ENCODE measurements around the gene COBL. TPM values are rescaled to one million over a fixed set of nuclear protein-coding genes. Genes with fewer than 3 reads are reported as not detected.

Gene COBL
- total and polyA plus RNA-seq, 2 of the 4 experiments (the other 2 are of a cell fraction) = under 0.01 TPM; not detected in 1

- no peaks in the 10 kb centered on the region for H3K9me3 ChIP-seq (ENCODE audit: control insufficient read depth, insufficient read depth, low read length)
- ChIA-PET CTCF (no interaction called here), POLR2A (ENCODE audit: unreplicated experiment) (no interaction called here)
- H2BK20ac ChIP-seq (ENCODE audit: low read depth, low read length) = no peak overlapping the region
- no peak overlapping the region for H2AK5ac ChIP-seq (ENCODE audit: low read depth, low read length)
- 71% methylated on average over 6 of the region's 12 CpGs; no CpG with 5 or more reads in 1 of the 2 experiments for WGBS, 2 experiments (ENCODE audit: extremely low coverage in 2 of 2, insufficient read length in 1 of 2)
- H3K4me2 ChIP-seq (ENCODE audit: low read depth, low read length) = no peak overlapping the region
- H3K4me3 ChIP-seq (ENCODE audit: insufficient read depth, low read depth, low read length) = no peak overlapping the region
- H2BK5ac ChIP-seq (ENCODE audit: low read depth, low read length, poor library complexity, severe bottlenecking) = no peak overlapping the region
- no peak overlapping the region for H4K91ac ChIP-seq (ENCODE audit: insufficient read depth, low read depth, low read length)
- no peak overlapping the region for H4K5ac ChIP-seq (ENCODE audit: low read depth, low read length)
- no peaks in the 10 kb centered on the region for H3K9me1 ChIP-seq (ENCODE audit: insufficient read depth, low read length)
- H3K23ac ChIP-seq (ENCODE audit: low read depth, low read length) = no peak overlapping the region
- H3K27ac ChIP-seq (ENCODE audit: insufficient read depth, low read length) = no peak overlapping the region
- H3K36me3 ChIP-seq (ENCODE audit: control insufficient read depth, insufficient read depth, low read length) = no peaks in the 10 kb centered on the region
- no peak overlapping the region for H2BK15ac ChIP-seq (ENCODE audit: low read depth, low read length)
- no peak for DNase-seq
- no peak overlapping the region for H3K9ac ChIP-seq (ENCODE audit: low read depth, low read length)
- no TSS peak for BruUV-seq (replicated peaks)
- no peak overlapping the region for H2AK9ac ChIP-seq (replicated peaks; ENCODE audit: low read depth, low read length, poor library complexity)
- no peak for ATAC-seq (ENCODE audit: low read depth)
- H3K4ac ChIP-seq (ENCODE audit: low read depth, low read length) = no peak overlapping the region
- H3K14ac ChIP-seq (replicated peaks; ENCODE audit: low read depth, low read length) = no peak overlapping the region
- H4K20me1 ChIP-seq (ENCODE audit: insufficient read depth, low read length) = no peaks in the 10 kb centered on the region
- H3K4me1 ChIP-seq (ENCODE audit: control insufficient read depth, insufficient read depth, low read length) = no peaks in the 10 kb centered on the region
- intact Hi-C loops (cut with micrococcal nuclease) (no loop called here), in situ Hi-C loops (cut with MboI; ENCODE audit: low sequenced_read_pairs) (no loop called here), dilution Hi-C loops (cut with HindIII; ENCODE audit: low sequenced_read_pairs, unreplicated experiment) (no loop called here)
- no peak overlapping the region for H2AFZ ChIP-seq (replicated peaks; ENCODE audit: low read length, poor library complexity)
- no peaks in the 10 kb centered on the region for H3K79me1 ChIP-seq (ENCODE audit: low read depth in 1 of 2, low read length in 2 of 2)
- no peak overlapping the region for H3K18ac ChIP-seq (ENCODE audit: low read depth, low read length)
- no peak overlapping the region for H4K8ac ChIP-seq (ENCODE audit: low read depth in 2 of 2, low read length in 2 of 2)
- H3K27me3 ChIP-seq (ENCODE audit: control insufficient read depth, insufficient read depth, low read length) = no peaks in the 10 kb centered on the region
- no peak overlapping the region for H3K56ac ChIP-seq (ENCODE audit: extremely low read depth, insufficient read depth, low read length)
- no peak overlapping the region for H2BK120ac ChIP-seq (ENCODE audit: low read depth, low read length)
- TF ChIP-seq POLR2A (IDR thresholded peaks at IDR 0.05; ENCODE audit: low read depth, low read length) = no peak
- no peak for TF ChIP-seq MXI1 (IDR thresholded peaks at IDR 0.05; ENCODE audit: borderline replicate concordance, low read depth, low read length)
- TF ChIP-seq MAZ (IDR thresholded peaks at IDR 0.05; ENCODE audit: borderline replicate concordance, low read depth, low read length) = no peak
- no peak for TF ChIP-seq RFX5 (IDR thresholded peaks at IDR 0.05; ENCODE audit: low read depth, low read length)
- no peak for TF ChIP-seq SMC3 (IDR thresholded peaks at IDR 0.05; ENCODE audit: low read depth, low read length)
- no peak for TF ChIP-seq USF2 (IDR thresholded peaks at IDR 0.05; ENCODE audit: low read depth, low read length)
- no peak for TF ChIP-seq FOS (IDR thresholded peaks at IDR 0.05; ENCODE audit: low read depth, low read length)
- TF ChIP-seq RAD21 (IDR thresholded peaks at IDR 0.05; ENCODE audit: low read length) = no peak
- no peak for TF ChIP-seq BHLHE40 (IDR thresholded peaks at IDR 0.05; ENCODE audit: low read depth, low read length)
- no peak for TF ChIP-seq CHD1 (IDR thresholded peaks at IDR 0.05; ENCODE audit: low read depth, low read length)
- no peak for TF ChIP-seq ELK1 (IDR thresholded peaks at IDR 0.05; ENCODE audit: borderline replicate concordance, low read depth, low read length)
- TF ChIP-seq NFE2L2 (IDR thresholded peaks at IDR 0.05; ENCODE audit: low read depth, low read length) = no peak
- no peak for TF ChIP-seq RCOR1 (IDR thresholded peaks at IDR 0.05; ENCODE audit: insufficient replicate concordance, low read length)
- TF ChIP-seq MAFK (IDR thresholded peaks at IDR 0.05; ENCODE audit: low read depth, low read length) = no peak
- TF ChIP-seq CTCF (conservative IDR thresholded peaks at IDR 0.05; ENCODE audit: low read depth, low read length) = no peak
These were observed 70.1 kb downstream of the COBL start for GRCh38 chr7:51246258-51247245.

Measured in IMR-90 (cell line).